ENCODE measurements around the gene IL24.
A peak's percentile ranks its signal among the peaks of the same experiment; 100 is the strongest.

The IL24 gene

DNA sequence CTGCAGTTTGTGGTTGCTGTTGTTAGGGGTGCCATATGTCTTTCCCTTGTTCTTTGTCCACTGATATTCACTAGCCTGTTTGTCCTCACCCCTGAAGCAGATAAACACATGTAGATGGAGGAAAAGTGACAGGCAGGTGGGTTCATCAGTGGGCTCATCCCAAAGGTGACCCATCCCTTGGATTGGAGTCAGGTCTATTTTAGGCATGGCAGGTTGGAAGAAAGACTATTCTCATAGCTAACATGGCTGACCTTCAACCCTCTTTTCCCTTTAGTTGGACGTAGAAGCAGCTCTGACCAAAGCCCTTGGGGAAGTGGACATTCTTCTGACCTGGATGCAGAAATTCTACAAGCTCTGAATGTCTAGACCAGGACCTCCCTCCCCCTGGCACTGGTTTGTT is 5.5 kb downstream of the IL24 start:
- Histone ChIP-seq H3K27me3 (replicated peaks in 2 of 5; ENCODE audit: control insufficient read depth in 4 of 5, insufficient read depth in 5 of 5, low read length in 4 of 5) (no peaks in the 10 kb centered on the region), H3K4me1 (ENCODE audit: control extremely low read depth in 1 of 4, control insufficient read depth in 4 of 4, insufficient read depth in 4 of 4, low read length in 3 of 4) (peaks cover 4 to 16% (median 11%) of the 10 kb centered on the region in 4 experiments), H3K27ac (ENCODE audit: insufficient read depth in 1 of 2, low read depth in 1 of 2, low read length in 2 of 2, poor library complexity in 1 of 2, severe bottlenecking in 2 of 2) (no peak overlapping the region), H3K4me3 (ENCODE audit: control insufficient read depth in 1 of 7, extremely low read depth in 1 of 7, insufficient read depth in 4 of 7, low read depth in 2 of 7, low read length in 6 of 7) (no peak overlapping the region), H3K36me3 (ENCODE audit: control insufficient read depth in 4 of 4, insufficient read depth in 4 of 4, low read length in 3 of 4) (peaks cover 0 to 6% (median 2%) of the 10 kb centered on the region in 4 experiments), H3K9me3 (ENCODE audit: control extremely low read depth in 1 of 5, control insufficient read depth in 4 of 5, insufficient read depth in 2 of 5, low read depth in 1 of 5, low read length in 4 of 5) (no peaks in the 10 kb centered on the region)
- no peak for DNase-seq
- ChIA-PET CTCF (no interaction called here), POLR2A (no interaction called here)
- WGBS (ENCODE audit: insufficient coverage) = 100% methylated on average over 1 of the region's 1 CpG

DNA sequence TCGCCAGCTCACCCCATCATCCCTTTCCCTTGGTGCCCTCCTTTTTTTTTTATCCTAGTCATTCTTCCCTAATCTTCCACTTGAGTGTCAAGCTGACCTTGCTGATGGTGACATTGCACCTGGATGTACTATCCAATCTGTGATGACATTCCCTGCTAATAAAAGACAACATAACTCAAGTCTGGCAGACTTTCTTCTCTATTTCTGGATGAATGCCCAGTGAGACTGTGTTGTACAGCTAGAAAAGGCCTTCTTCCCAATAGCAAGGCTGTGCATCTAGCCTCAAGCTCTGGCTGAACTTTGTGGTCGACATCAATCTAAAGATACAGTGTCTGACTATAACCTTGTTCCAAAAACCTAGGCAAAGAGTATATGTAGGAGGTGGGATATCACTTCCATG is 6.4 kb downstream of the IL24 start:
- DNase-seq = no peak
- no peak overlapping the region for H3K4me3 ChIP-seq (ENCODE audit: control insufficient read depth in 1 of 7, extremely low read depth in 1 of 7, insufficient read depth in 4 of 7, low read depth in 2 of 7, low read length in 6 of 7)
- 100% methylated on average over 1 of the region's 2 CpGs for WGBS (ENCODE audit: insufficient coverage)
- ChIA-PET CTCF (no interaction called here), POLR2A (no interaction called here)
- H3K4me1 ChIP-seq (ENCODE audit: control extremely low read depth in 1 of 4, control insufficient read depth in 4 of 4, insufficient read depth in 4 of 4, low read length in 3 of 4) = peaks cover 4 to 16% (median 12%) of the 10 kb centered on the region in 4 experiments
- H3K9me3 ChIP-seq (ENCODE audit: control extremely low read depth in 1 of 5, control insufficient read depth in 4 of 5, insufficient read depth in 2 of 5, low read depth in 1 of 5, low read length in 4 of 5) = no peaks in the 10 kb centered on the region
- H3K27me3 ChIP-seq (replicated peaks in 2 of 5; ENCODE audit: control insufficient read depth in 4 of 5, insufficient read depth in 5 of 5, low read length in 4 of 5) = peaks cover 0 to 3% (median 0%) of the 10 kb centered on the region in 5 experiments
- no peak overlapping the region for H3K27ac ChIP-seq (ENCODE audit: insufficient read depth in 1 of 2, low read depth in 1 of 2, low read length in 2 of 2, poor library complexity in 1 of 2, severe bottlenecking in 2 of 2)
- peaks cover 0 to 6% (median 2%) of the 10 kb centered on the region in 4 experiments for H3K36me3 ChIP-seq (ENCODE audit: control insufficient read depth in 4 of 4, insufficient read depth in 4 of 4, low read length in 3 of 4)

DNA sequence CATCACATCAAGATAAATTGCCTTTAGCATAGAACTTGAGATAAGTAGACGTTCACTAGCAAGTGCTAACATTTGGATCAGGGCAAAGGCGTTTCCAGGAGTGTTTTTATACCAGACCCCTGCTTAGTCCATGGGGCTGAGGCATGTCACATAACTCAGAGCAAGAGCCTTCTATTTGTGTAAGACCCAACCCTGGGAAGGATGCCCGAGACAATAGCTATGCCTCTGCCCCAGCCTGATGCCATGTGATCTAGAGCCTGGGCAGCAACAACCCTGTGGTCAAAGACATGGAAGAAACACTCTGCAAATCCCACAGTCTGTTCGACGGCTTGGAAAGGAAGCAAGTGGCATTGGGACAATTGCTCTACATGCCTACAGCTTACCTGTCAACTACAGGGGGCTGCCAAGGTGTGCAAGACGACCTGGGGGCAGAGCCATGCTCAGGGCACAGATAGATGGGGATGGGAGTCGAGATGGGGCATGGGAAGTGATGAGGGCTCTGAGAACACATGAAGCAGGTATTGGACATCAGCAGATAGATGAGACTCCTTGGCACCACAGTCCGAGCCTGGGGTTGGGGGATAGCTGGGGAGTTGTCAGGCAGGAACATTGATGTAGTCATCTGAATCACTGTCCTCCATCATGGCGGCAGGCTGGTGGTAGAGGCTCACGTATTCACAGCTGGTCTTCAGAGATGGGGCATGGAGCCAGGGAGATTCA is 7.3 kb downstream of the IL24 start:
- Histone ChIP-seq H3K4me3 (ENCODE audit: control insufficient read depth in 1 of 7, extremely low read depth in 1 of 7, insufficient read depth in 4 of 7, low read depth in 2 of 7, low read length in 6 of 7) (no peak overlapping the region), H3K4me1 (ENCODE audit: control extremely low read depth in 1 of 4, control insufficient read depth in 4 of 4, insufficient read depth in 4 of 4, low read length in 3 of 4) (peaks cover 4 to 24% (median 20%) of the 10 kb centered on the region in 4 experiments), H3K27me3 (replicated peaks in 2 of 5; ENCODE audit: control insufficient read depth in 4 of 5, insufficient read depth in 5 of 5, low read length in 4 of 5) (peaks cover 0 to 3% (median 0%) of the 10 kb centered on the region in 5 experiments), H3K9me3 (ENCODE audit: control extremely low read depth in 1 of 5, control insufficient read depth in 4 of 5, insufficient read depth in 2 of 5, low read depth in 1 of 5, low read length in 4 of 5) (no peaks in the 10 kb centered on the region), H3K27ac (ENCODE audit: insufficient read depth in 1 of 2, low read depth in 1 of 2, low read length in 2 of 2, poor library complexity in 1 of 2, severe bottlenecking in 2 of 2) (no peak overlapping the region), H3K36me3 (ENCODE audit: control insufficient read depth in 4 of 4, insufficient read depth in 4 of 4, low read length in 3 of 4) (peaks cover 0 to 6% (median 2%) of the 10 kb centered on the region in 4 experiments)
- 96% methylated on average over 10 of the region's 10 CpGs for WGBS (ENCODE audit: insufficient coverage)
- DNase-seq = no peak
- ChIA-PET CTCF (interaction anchor here (1.0 to 4.0 kb wide), 7 partner anchors 7 to 78 kb away, joined by 3 to 12 read pairs (median 4); partner anchors contain the start of genes IL20 and IL24), POLR2A (no interaction called here)

DNA sequence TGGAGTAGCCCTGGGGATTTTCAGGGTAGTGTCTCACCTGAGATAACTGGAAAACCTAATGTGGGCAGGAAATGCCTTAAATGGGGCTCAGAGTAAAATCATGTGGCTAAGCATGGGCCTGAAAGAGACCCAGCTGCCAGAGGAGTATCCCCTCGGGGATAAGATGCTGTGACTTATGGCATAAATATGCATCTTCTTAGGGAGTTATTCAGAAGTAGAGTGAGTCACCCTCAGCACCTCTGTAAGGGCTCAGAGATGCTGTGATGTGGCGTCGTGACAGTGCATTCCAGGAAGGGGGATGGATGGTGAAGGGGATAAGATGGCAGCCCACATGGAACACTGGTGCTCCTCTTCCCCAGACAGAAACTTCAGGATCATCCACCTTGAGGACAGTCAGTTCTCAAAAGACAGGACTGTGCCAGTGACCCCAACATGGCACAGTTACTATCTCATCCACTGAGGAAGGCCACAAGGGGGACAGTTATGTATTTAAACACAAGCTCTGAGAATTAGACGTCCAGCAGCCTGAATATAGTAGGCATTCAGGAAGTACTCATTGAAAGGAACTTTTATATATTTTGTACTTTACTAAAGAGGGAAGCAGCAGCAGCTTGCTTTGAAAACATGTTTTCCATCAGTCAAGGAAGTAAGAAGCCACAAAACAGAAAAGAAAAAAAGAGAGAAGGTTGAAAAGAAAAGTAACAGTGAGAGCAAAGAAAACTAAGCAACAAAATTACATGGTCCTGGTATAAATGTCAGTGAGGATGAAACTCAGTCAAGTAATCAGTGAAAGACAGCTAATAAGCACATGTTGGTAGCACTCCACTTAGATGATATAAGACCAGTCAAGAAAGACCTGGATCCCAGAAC is 8.3 kb downstream of the IL24 start:
- 69% methylated on average over 4 of the region's 4 CpGs for WGBS (ENCODE audit: insufficient coverage)
- Histone ChIP-seq H3K27ac (ENCODE audit: insufficient read depth in 1 of 2, low read depth in 1 of 2, low read length in 2 of 2, poor library complexity in 1 of 2, severe bottlenecking in 2 of 2) (no peak overlapping the region), H3K9me3 (ENCODE audit: control extremely low read depth in 1 of 5, control insufficient read depth in 4 of 5, insufficient read depth in 2 of 5, low read depth in 1 of 5, low read length in 4 of 5) (no peaks in the 10 kb centered on the region), H3K4me1 (ENCODE audit: control extremely low read depth in 1 of 4, control insufficient read depth in 4 of 4, insufficient read depth in 4 of 4, low read length in 3 of 4) (peaks cover 4 to 29% (median 24%) of the 10 kb centered on the region in 4 experiments), H3K4me3 (ENCODE audit: control insufficient read depth in 1 of 7, extremely low read depth in 1 of 7, insufficient read depth in 4 of 7, low read depth in 2 of 7, low read length in 6 of 7) (peak overlapping the region in 1 of 7 experiments; percentile 24), H3K36me3 (ENCODE audit: control insufficient read depth in 4 of 4, insufficient read depth in 4 of 4, low read length in 3 of 4) (peaks cover 0 to 6% (median 2%) of the 10 kb centered on the region in 4 experiments), H3K27me3 (replicated peaks in 2 of 5; ENCODE audit: control insufficient read depth in 4 of 5, insufficient read depth in 5 of 5, low read length in 4 of 5) (peaks cover 0 to 9% (median 0%) of the 10 kb centered on the region in 5 experiments)
- ChIA-PET POLR2A (no interaction called here), CTCF (interaction anchor here (1.0 to 4.0 kb wide), 12 partner anchors 8 to 166 kb away, joined by 3 to 12 read pairs (median 4); partner anchors contain the start of genes IL20 and IL24)
- peak in 2 of 3 donors; percentile 39 to 46 for DNase-seq

DNA sequence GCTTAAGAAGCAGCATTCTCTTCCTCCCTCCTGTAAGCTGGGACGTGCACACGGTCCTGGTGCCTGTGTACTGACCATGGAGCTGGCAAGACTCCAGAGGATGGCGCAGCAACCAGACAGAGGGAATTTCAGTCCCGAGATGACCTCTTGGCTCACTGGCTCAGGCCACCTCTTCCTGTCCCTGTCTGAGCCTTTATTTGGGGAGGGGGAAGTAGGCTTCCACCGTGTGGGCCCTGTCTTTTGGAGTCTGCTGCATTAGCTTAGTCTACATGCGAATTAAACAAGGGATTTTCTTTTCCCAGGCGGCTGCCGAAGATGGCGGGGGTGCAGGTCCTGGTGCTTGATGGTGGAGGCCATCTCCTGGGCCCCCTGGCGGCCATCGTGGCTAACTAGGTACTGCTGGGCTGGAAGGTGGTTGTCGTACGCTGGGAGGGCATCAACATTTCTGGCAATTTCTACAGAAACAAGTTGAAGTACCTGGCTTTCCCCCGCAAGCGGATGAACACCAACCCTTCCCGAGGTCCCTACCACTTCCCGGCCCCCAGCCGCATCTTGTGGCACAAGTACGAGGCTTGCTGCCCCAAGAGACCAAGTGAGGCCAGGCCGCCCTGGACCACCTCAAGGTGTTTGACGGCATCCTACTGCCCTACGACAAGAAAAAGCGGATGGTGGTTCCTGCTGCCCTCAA is 10.2 kb downstream of the IL24 start:
- no peaks in the 10 kb centered on the region for H3K9me3 ChIP-seq (ENCODE audit: control extremely low read depth in 1 of 5, control insufficient read depth in 4 of 5, insufficient read depth in 2 of 5, low read depth in 1 of 5, low read length in 4 of 5)
- peaks cover 7 to 34% (median 24%) of the 10 kb centered on the region in 4 experiments for H3K4me1 ChIP-seq (ENCODE audit: control extremely low read depth in 1 of 4, control insufficient read depth in 4 of 4, insufficient read depth in 4 of 4, low read length in 3 of 4)
- DNase-seq = no peak
- H3K36me3 ChIP-seq (ENCODE audit: control insufficient read depth in 4 of 4, insufficient read depth in 4 of 4, low read length in 3 of 4) = peaks cover 0 to 6% (median 3%) of the 10 kb centered on the region in 4 experiments
- H3K27me3 ChIP-seq (replicated peaks in 2 of 5; ENCODE audit: control insufficient read depth in 4 of 5, insufficient read depth in 5 of 5, low read length in 4 of 5) = peaks cover 0 to 9% (median 0%) of the 10 kb centered on the region in 5 experiments
- H3K27ac ChIP-seq (ENCODE audit: insufficient read depth in 1 of 2, low read depth in 1 of 2, low read length in 2 of 2, poor library complexity in 1 of 2, severe bottlenecking in 2 of 2) = no peak overlapping the region
- POLR2A ChIA-PET = no interaction called here
- CTCF ChIA-PET = interaction anchor here (1.0 to 4.0 kb wide), 11 partner anchors 8 to 173 kb away, joined by 3 to 25 read pairs (median 6); partner anchors contain the start of gene IL20
- H3K4me3 ChIP-seq (ENCODE audit: control insufficient read depth in 1 of 7, extremely low read depth in 1 of 7, insufficient read depth in 4 of 7, low read depth in 2 of 7, low read length in 6 of 7) = no peak overlapping the region
- WGBS (ENCODE audit: insufficient coverage) = 97% methylated on average over 19 of the region's 23 CpGs

DNA sequence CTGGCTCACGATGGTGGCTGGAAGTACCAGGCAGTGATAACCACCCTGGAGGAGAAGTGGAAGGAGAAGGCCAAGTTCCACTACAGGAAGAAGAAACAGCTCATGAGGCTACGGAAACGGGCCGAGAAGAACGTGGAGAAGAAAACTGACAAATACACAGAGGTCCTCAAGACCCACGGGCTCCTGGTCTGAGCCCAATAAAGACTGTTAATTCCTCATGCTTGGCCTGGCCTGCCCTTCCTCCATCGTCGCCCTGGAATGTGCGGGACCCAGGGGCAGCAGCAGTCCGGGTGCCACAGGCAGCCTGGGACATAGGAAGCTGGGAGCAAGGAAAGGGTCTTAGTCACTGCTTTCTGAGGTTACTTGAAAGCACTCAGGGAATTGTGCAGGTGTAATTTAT is 10.8 kb downstream of the IL24 start:
- ChIA-PET CTCF (interaction anchor here (1.3 to 4.0 kb wide), 14 partner anchors 11 to 173 kb away, joined by 3 to 25 read pairs (median 7); partner anchors contain the start of gene IL24), POLR2A (no interaction called here)
- WGBS (ENCODE audit: insufficient coverage) = 94% methylated on average over 9 of the region's 10 CpGs
- Histone ChIP-seq H3K9me3 (ENCODE audit: control extremely low read depth in 1 of 5, control insufficient read depth in 4 of 5, insufficient read depth in 2 of 5, low read depth in 1 of 5, low read length in 4 of 5) (no peaks in the 10 kb centered on the region), H3K27me3 (replicated peaks in 2 of 5; ENCODE audit: control insufficient read depth in 4 of 5, insufficient read depth in 5 of 5, low read length in 4 of 5) (peaks cover 0 to 9% (median 0%) of the 10 kb centered on the region in 5 experiments), H3K27ac (ENCODE audit: insufficient read depth in 1 of 2, low read depth in 1 of 2, low read length in 2 of 2, poor library complexity in 1 of 2, severe bottlenecking in 2 of 2) (no peak overlapping the region), H3K4me3 (ENCODE audit: control insufficient read depth in 1 of 7, extremely low read depth in 1 of 7, insufficient read depth in 4 of 7, low read depth in 2 of 7, low read length in 6 of 7) (no peak overlapping the region), H3K36me3 (ENCODE audit: control insufficient read depth in 4 of 4, insufficient read depth in 4 of 4, low read length in 3 of 4) (peaks cover 0 to 4% (median 2%) of the 10 kb centered on the region in 4 experiments), H3K4me1 (ENCODE audit: control extremely low read depth in 1 of 4, control insufficient read depth in 4 of 4, insufficient read depth in 4 of 4, low read length in 3 of 4) (peaks cover 7 to 37% (median 24%) of the 10 kb centered on the region in 4 experiments)
- no peak for DNase-seq

All from common myeloid progenitor, CD34-positive (primary cell).